HepG2 (cell line): Measurements from ENCODE around the gene SLC35F1. TPM values are rescaled to one million over a fixed set of nuclear protein-coding genes. Genes with fewer than 3 reads are reported as not detected.

Experiments used
- ATAC-seq: fragments of 200-7000 bp; cut with Tn5 transposase; 3 replicates; pipeline ENCODE4 v1.9.1; 2020; ENCODE audit warnings: mild to moderate bottlenecking, moderate library complexity
- BruUV-seq: library from RNA; stranded (reverse); fragments of 400-500 nt; replicated peaks from 2 replicates; lab custom pipeline; 2021; lab: Mats Ljungman, UMichigan
- CTCF ChIA-PET: fragments of 300-600 bp; formaldehyde crosslinking; extraction: SDS; loops from one replicate; lab custom pipeline; 2021; ENCODE audit warnings: low total read pairs, inconsistent platforms, low intra/inter-chr PET ratio; lab: Yijun Ruan, JAX
- POLR2A ChIA-PET: fragments of 350-600 bp; sonication (Branson Sonifier 250); formaldehyde crosslinking; loops from one replicate; lab custom pipeline; 2020; ENCODE audit warnings: antibody characterized with exemption, inconsistent platforms; lab: Yijun Ruan, JAX
- DNase-seq: peaks from one replicate; pipeline ENCODE4 v3.0.0-alpha.2; 2015; ENCODE audit warnings: low spot score
- FAIRE-seq: peaks from 3 replicates; lab custom pipeline; 2011; peaks lifted over from hg19 to GRCh38; lab: Jason Lieb, UNC
- H2AFZ ChIP-seq: one replicate; pipeline ENCODE4 v1.6.1; 2011; ENCODE audit warnings: low read length, inconsistent platforms
- H3K27ac ChIP-seq: fragments of 300-600 bp; 3 replicates; pipeline ENCODE4 v1.8.0; 2011; ENCODE audit warnings: mixed run types, mild to moderate bottlenecking, mixed read lengths, low read length, inconsistent platforms; ENCODE audit not compliant: insufficient read depth; ENCODE audit errors: extremely low read length
- H3K27me3 ChIP-seq, 2 experiments: fragments of 200-600 bp in 1 of 2; 2 replicates in 1 of 2; 3 replicates in 1 of 2; pipeline versions ENCODE4 v1.6.0 to v1.8.0; 2011; ENCODE audit warnings: low read length in 2 of 2, mild to moderate bottlenecking in 2 of 2, moderate library complexity in 2 of 2, inconsistent platforms in 1 of 2; ENCODE audit not compliant: insufficient read depth in 2 of 2, control insufficient read depth in 1 of 2
- H3K36me3 ChIP-seq, 2 experiments: fragments of 200-600 bp in 1 of 2; replicated peaks in 1 of 2; 2 replicates in 1 of 2; 3 replicates in 1 of 2; pipeline versions ENCODE4 v1.5.1 to v1.8.0; 2011; ENCODE audit warnings: low read length in 2 of 2, inconsistent platforms in 1 of 2; ENCODE audit not compliant: insufficient read depth in 2 of 2, control insufficient read depth in 1 of 2
- H3K4me1 ChIP-seq: 2 replicates; pipeline ENCODE4 v1.5.1; 2012; ENCODE audit warnings: low read length, inconsistent platforms; ENCODE audit not compliant: insufficient read depth
- H3K4me2 ChIP-seq: 2 replicates; pipeline ENCODE4 v1.6.0; 2011; ENCODE audit warnings: low read depth, low read length, inconsistent platforms
- H3K4me3 ChIP-seq, 3 experiments: fragments of 200-600 bp in 1 of 3; sonication (generic), shearing (Covaris generic) in 1 of 3; replicated peaks in 1 of 3; 2 replicates each; pipeline ENCODE4 v1.5.1; 2011 to 2016; ENCODE audit warnings: low read length in 3 of 3, inconsistent platforms in 2 of 3, low read depth in 2 of 3, mild to moderate bottlenecking in 2 of 3, control low read depth in 1 of 3, mixed read lengths in 1 of 3; ENCODE audit not compliant: insufficient read depth in 1 of 3
- H3K79me2 ChIP-seq: one replicate; pipeline ENCODE4 v1.6.1; 2011; ENCODE audit warnings: low read length, inconsistent platforms; ENCODE audit not compliant: insufficient read depth
- H3K9ac ChIP-seq: 2 replicates; pipeline ENCODE4 v1.6.0; 2011; ENCODE audit warnings: mild to moderate bottlenecking, low read depth, low read length, inconsistent platforms; ENCODE audit not compliant: insufficient read depth
- H3K9me3 ChIP-seq: 2 replicates; pipeline ENCODE4 v1.5.1; 2012; ENCODE audit warnings: mild to moderate bottlenecking, low read length
- H4K20me1 ChIP-seq: 2 replicates; pipeline ENCODE4 v1.6.0; 2011; ENCODE audit warnings: inconsistent platforms, mild to moderate bottlenecking, low read length, moderate library complexity; ENCODE audit not compliant: insufficient read depth
- BORCS8-MEF2B ChIP-seq: sonication (generic); formaldehyde crosslinking; IDR thresholded peaks from 2 replicates; pipeline ENCODE4 v1.8.0; 2022; ENCODE audit warnings: mild to moderate bottlenecking, missing genetic modification reagents
- HNF4G ChIP-seq, 2 experiments: sonication (generic) in 1 of 2; formaldehyde crosslinking in 1 of 2; IDR thresholded peaks; 2 replicates each; pipeline versions ENCODE4 v1.4.0 to v1.6.1; 2011 to 2020; ENCODE audit warnings: borderline replicate concordance in 2 of 2, low read depth in 2 of 2, mild to moderate bottlenecking in 2 of 2, low read length in 1 of 2, missing genetic modification reagents in 1 of 2, moderate library complexity in 1 of 2
- RFX5 ChIP-seq: IDR thresholded peaks from 2 replicates; pipeline ENCODE4 v1.6.1; 2011; ENCODE audit warnings: low read depth, low read length, improper control_type of control experiment
- U2AF2 ChIP-seq: fragments of 200-400 bp; formaldehyde crosslinking; IDR thresholded peaks from 2 replicates; pipeline ENCODE4 v1.6.1; 2017; ENCODE audit warnings: low read depth, mild to moderate bottlenecking, low read length
- ZNF205 ChIP-seq: IDR thresholded peaks from 2 replicates; pipeline ENCODE4 v1.6.1; 2018; ENCODE audit warnings: missing biosample characterization, missing genetic modification reagents
- WGBS: methylation state at CpG from one replicate; pipeline ENCODE4 v1.1.6; 2017; ENCODE audit warnings: low lambda C conversion rate; 5-methylcytosine and 5-hydroxymethylcytosine counted together
- in situ Hi-C: cut with HindIII; loops from 2 replicates; pipeline ENCODE4 v1.10.0; 2017; ENCODE audit warnings: low pct_unique_long_range_greater_than_20kb; ENCODE audit not compliant: extremely low pct_ligation_motif_present
- intact Hi-C: fragments of 100-400 bp; cut with micrococcal nuclease; formaldehyde crosslinking; loops from one replicate; pipeline ENCODE4 v1.10.0; 2022; ENCODE audit not compliant: unreplicated experiment
- polyA plus RNA-seq, 8 experiments: library from polyadenylated mRNA; depleted of rRNA in 3 of 8; stranded (reverse) in 7 of 8; unstranded in 1 of 8; fragments of >200 nt; fragmentation: Illumina TruSeq in 4 of 8; extraction: Trizol in 4 of 8; gene quantifications; 2 replicates each; pipeline versions ENCODE4 v1.2.1 to v1.2.3, GENCODE V29; 2011 to 2016; ENCODE audit warnings: low read depth in 4 of 8, missing spikeins in 1 of 8, mixed read lengths in 1 of 8; ENCODE audit not compliant: insufficient read depth in 1 of 8
- total RNA-seq, 5 experiments: library from RNA; depleted of rRNA; stranded (reverse); fragments of >200 nt; fragmentation: Illumina TruSeq; extraction: Trizol; gene quantifications; 2 replicates each; pipeline ENCODE4 v1.2.3, GENCODE V29; 2016; ENCODE audit warnings: low read depth in 1 of 5
- TF ChIP-seq, protein P1 (sequence below): IDR thresholded peaks from 2 replicates; pipeline ENCODE4 v1.6.1; 2016; ENCODE audit warnings: mild to moderate bottlenecking

SLC35F1 gene
- total and polyA plus RNA-seq, 2 of the 13 experiments (the other 11 are each of a cell fraction or from before 2014, with no cell fraction given): 0.01 TPM; not detected in 1

GRCh38 chr6:118163542-118163941, 256.5 kb downstream of the SLC35F1 start:
- TF ChIP-seq BORCS8-MEF2B (CRISPR knock-in tag): no peak
- TF ChIP-seq U2AF2: no peak
- no peak overlapping the region for H3K4me3 ChIP-seq
- ChIA-PET CTCF (no interaction called here), POLR2A (no interaction called here)
- no peaks in the 10 kb centered on the region for H3K36me3 ChIP-seq
- DNase-seq: no peak
- intact Hi-C loops: no loop called here
- in situ Hi-C loops: no loop called here
- no peak for FAIRE-seq
- no peaks in the 10 kb centered on the region for H3K79me2 ChIP-seq
- no peaks in the 10 kb centered on the region for H3K4me1 ChIP-seq
- no peaks in the 10 kb centered on the region for H4K20me1 ChIP-seq
- no TSS peak for BruUV-seq
- no peak for ATAC-seq
- H3K27me3 ChIP-seq: no peaks in the 10 kb centered on the region
- 3% methylated on average over 1 of the region's 1 CpG for WGBS
- no peak overlapping the region for H3K9ac ChIP-seq
- H3K4me2 ChIP-seq: no peak overlapping the region
- no peak overlapping the region for H3K27ac ChIP-seq
- no peaks in the 10 kb centered on the region for H3K9me3 ChIP-seq
- H2AFZ ChIP-seq: no peak overlapping the region

- H3K9ac ChIP-seq: no peak overlapping the region
- H3K27me3 ChIP-seq: no peaks in the 10 kb centered on the region
- no TSS peak for BruUV-seq
- no peaks in the 10 kb centered on the region for H3K79me2 ChIP-seq
- no peak overlapping the region for H3K4me3 ChIP-seq
- no peaks in the 10 kb centered on the region for H3K4me1 ChIP-seq
- DNase-seq (no peak), ATAC-seq (no peak), FAIRE-seq (no peak)
- H3K36me3 ChIP-seq: no peaks in the 10 kb centered on the region
- intact Hi-C loops (no loop called here), in situ Hi-C loops (no loop called here)
- ChIA-PET CTCF (no interaction called here), POLR2A (no interaction called here)
- WGBS: 0% methylated on average over 1 of the region's 1 CpG
- no peaks in the 10 kb centered on the region for H3K9me3 ChIP-seq
- no peak overlapping the region for H3K4me2 ChIP-seq
- H3K27ac ChIP-seq: no peak overlapping the region
- no peak for TF ChIP-seq ZNF205
- no peak for TF ChIP-seq RFX5
- TF ChIP-seq HNF4G (IDR thresholded peaks at IDR 0.05; ENCODE audit: borderline replicate concordance, low read depth, low read length): no peak
- TF ChIP-seq HNF4G (CRISPR knock-in tag; IDR thresholded peaks at IDR 0.05; ENCODE audit: borderline replicate concordance, low read depth): no peak
- TF ChIP-seq, protein P1, sequence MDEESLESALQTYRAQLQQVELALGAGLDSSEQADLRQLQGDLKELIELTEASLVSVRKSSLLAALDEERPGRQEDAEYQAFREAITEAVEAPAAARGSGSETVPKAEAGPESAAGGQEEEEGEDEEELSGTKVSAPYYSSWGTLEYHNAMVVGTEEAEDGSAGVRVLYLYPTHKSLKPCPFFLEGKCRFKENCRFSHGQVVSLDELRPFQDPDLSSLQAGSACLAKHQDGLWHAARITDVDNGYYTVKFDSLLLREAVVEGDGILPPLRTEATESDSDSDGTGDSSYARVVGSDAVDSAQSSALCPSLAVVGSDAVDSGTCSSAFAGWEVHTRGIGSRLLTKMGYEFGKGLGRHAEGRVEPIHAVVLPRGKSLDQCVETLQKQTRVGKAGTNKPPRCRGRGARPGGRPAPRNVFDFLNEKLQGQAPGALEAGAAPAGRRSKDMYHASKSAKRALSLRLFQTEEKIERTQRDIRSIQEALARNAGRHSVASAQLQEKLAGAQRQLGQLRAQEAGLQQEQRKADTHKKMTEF (CRISPR knock-in tag): no peak
- H4K20me1 ChIP-seq: no peaks in the 10 kb centered on the region
- H2AFZ ChIP-seq: no peak overlapping the region
Measured at GRCh38 chr6:118165500-118165899, 258.4 kb downstream of the SLC35F1 start.
